Lung (tissue), 10 donors: ENCODE data around the gene RPS15A. TPM values are rescaled to one million over a fixed set of nuclear protein-coding genes. Genes with fewer than 3 reads are reported as not detected.
"Not testable (repeated sequence)": the region's sequence is repeated elsewhere in the genome, so short reads cannot be mapped to it uniquely, and the experiment has no call there.

ENCODE experiments used
- ATAC-seq: fragments of 200-7000 bp; cut with Tn5 transposase; one replicate; pipeline ENCODE4 v1.9.1; 2020; ENCODE audit warnings: moderate number of reproducible peaks; ENCODE audit not compliant: insufficient read depth, low FRiP score
- DNase-seq, 3 donors: peaks; one replicate each; pipeline ENCODE4 v3.0.0-alpha.2; 2013 to 2017
- H3K27ac ChIP-seq, 2 donors: one replicate each; pipeline ENCODE4 v1.5.1; 2013; ENCODE audit warnings: mild to moderate bottlenecking in 2 of 2, moderate library complexity in 2 of 2, control low read depth in 1 of 2, inconsistent platforms in 1 of 2, low read depth in 1 of 2, low read length in 1 of 2
- H3K27me3 ChIP-seq, 3 donors: one replicate each; pipeline ENCODE4 v1.5.1; 2013; ENCODE audit warnings: low read length in 2 of 3; ENCODE audit not compliant: control insufficient read depth in 3 of 3, insufficient read depth in 3 of 3
- H3K36me3 ChIP-seq, 4 donors: one replicate each; pipeline ENCODE4 v1.5.1; 2013; ENCODE audit warnings: low read length in 4 of 4, mild to moderate bottlenecking in 1 of 4, moderate library complexity in 1 of 4; ENCODE audit not compliant: control insufficient read depth in 4 of 4, insufficient read depth in 4 of 4
- H3K4me1 ChIP-seq, 5 donors: one replicate each; pipeline ENCODE4 v1.5.1; 2013; ENCODE audit warnings: low read length in 5 of 5, mild to moderate bottlenecking in 2 of 5, moderate library complexity in 1 of 5; ENCODE audit not compliant: control insufficient read depth in 5 of 5, insufficient read depth in 5 of 5
- H3K4me3 ChIP-seq: one replicate; pipeline ENCODE4 v1.5.1; 2013; ENCODE audit warnings: mild to moderate bottlenecking, control low read depth, moderate library complexity
- H3K9ac ChIP-seq, 2 donors: one replicate each; pipeline ENCODE4 v1.5.1; 2013; ENCODE audit warnings: low read length in 2 of 2, control low read depth in 1 of 2; ENCODE audit not compliant: insufficient read depth in 1 of 2
- H3K9me3 ChIP-seq, 4 donors: one replicate each; pipeline ENCODE4 v1.5.1; 2013; ENCODE audit warnings: low read length in 3 of 4, mild to moderate bottlenecking in 1 of 4, moderate library complexity in 1 of 4; ENCODE audit not compliant: control insufficient read depth in 4 of 4, insufficient read depth in 3 of 4
- WGBS, 2 donors: extraction: QIAGEN DNeasy Blood & Tissue Kit; methylation state at CpG; one replicate each; pipeline ENCODE4 v1.1.7; 2013; 5-methylcytosine and 5-hydroxymethylcytosine counted together
- polyA plus RNA-seq, 2 donors: library from polyadenylated mRNA; stranded (reverse); fragments of 200-250 nt; gene quantifications; one replicate each; pipeline ENCODE4 v1.2.1, GENCODE V29; 2013
- total RNA-seq, 2 donors: library from RNA; depleted of rRNA in 1 of 2; stranded (reverse); fragments of >200 nt in 1 of 2; gene quantifications; one replicate each; pipeline ENCODE4 v1.2.1, GENCODE V29; 2014 to 2021
- donor health status: Bipolar disorder and iron deficiency.
- donor health status: healthy.
- donor health status: DM: yes; HTN: yes; CAD: no.

RPS15A gene
- total and polyA plus RNA-seq, 4 donors: 887 to 3,620 (median 2,162) TPM

DNA sequence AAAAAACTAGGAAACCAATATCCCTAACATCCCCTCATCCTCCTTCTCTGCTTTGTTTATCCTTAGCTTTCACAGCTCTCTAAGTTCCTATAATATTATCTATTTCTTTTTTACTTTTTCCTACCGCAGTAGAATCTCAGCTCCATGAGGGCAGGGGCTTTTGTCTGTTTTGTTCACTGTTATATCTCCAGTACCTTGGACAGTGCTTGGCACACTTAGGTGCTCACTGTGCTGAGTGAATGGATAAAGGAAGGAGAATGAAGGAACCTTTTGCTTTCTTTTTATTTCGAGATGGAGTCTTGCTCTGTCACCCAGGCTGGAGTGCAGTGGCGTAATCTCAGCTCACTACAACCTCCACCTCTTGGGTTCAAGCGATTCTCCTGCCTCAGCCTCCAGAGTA lies 51.4 kb downstream of the RPS15A start:
- H3K4me3 ChIP-seq, H3K36me3 ChIP-seq, DNase-seq, H3K4me1 ChIP-seq, H3K27ac ChIP-seq, ATAC-seq, H3K9ac ChIP-seq, H3K9me3 ChIP-seq, H3K27me3 ChIP-seq: not testable (repeated sequence)
- WGBS, 2 donors: 76 to 89% methylated on average over 4 of the region's 4 CpGs

- not testable (repeated sequence) for H3K9me3 ChIP-seq, H3K27me3 ChIP-seq, H3K36me3 ChIP-seq, H3K4me3 ChIP-seq, H3K4me1 ChIP-seq, H3K27ac ChIP-seq, DNase-seq, H3K9ac ChIP-seq, ATAC-seq
- WGBS, 2 donors: 95 to 96% methylated on average over 19 to 27 of the region's 27 CpGs
These were observed 55.9 kb downstream of the RPS15A start for GRCh38 chr16:18734279-18734678.

Other genes starting within 250 kb of the RPS15A start
- 100 to 1,000 TPM in 1 of 2 donors, 10 to 100 TPM in 1; 58.8 to 123 TPM for gene NOMO2, start 228.2 kb downstream of the RPS15A start, total RNA-seq
- 10 to 100 TPM; 84.0 to 92.7 TPM for gene NOMO2, start 228.2 kb downstream of the RPS15A start, polyA plus RNA-seq
- gene ARL6IP1, start 11.2 kb upstream of the RPS15A start, total RNA-seq: 100 to 1,000 TPM in 1 of 2 donors, 10 to 100 TPM in 1; 72.9 to 150 TPM
- gene ARL6IP1, start 11.2 kb upstream of the RPS15A start, polyA plus RNA-seq: 10 to 100 TPM; 66.9 to 77.2 TPM
- 100 to 1,000 TPM in 1 of 2 donors, 10 to 100 TPM in 1; 71.9 to 139 TPM for gene SMG1, start 136.1 kb upstream of the RPS15A start, total RNA-seq
- 10 to 100 TPM; 11.3 to 14.1 TPM for gene SMG1, start 136.1 kb upstream of the RPS15A start, polyA plus RNA-seq
- gene TMC7, start 193.6 kb upstream of the RPS15A start, total RNA-seq: 1 to 10 TPM; 3.3 to 7.0 TPM
- 1 to 10 TPM; 1.5 to 2.7 TPM for gene TMC7, start 193.6 kb upstream of the RPS15A start, polyA plus RNA-seq